Activated CD4-positive, alpha-beta T cell treated with anti-CD3 and anti-CD28 coated beads, Interleukin-2, amount 10 ng/mL, durations not matched to agents 24 days and 14 days (primary cell): ENCODE data around the gene BEND5. TPM values are rescaled to one million over a fixed set of nuclear protein-coding genes. Genes with fewer than 3 reads are reported as not detected.

Source experiments
- DNase-seq: peaks from one replicate; pipeline ENCODE4 v3.0.0; 2022
- H3K27ac Mint-ChIP-seq: one replicate; pipeline ENCODE4 v1.8.0; 2022; ENCODE audit warnings: mild to moderate bottlenecking, mixed read lengths
- H3K27me3 Mint-ChIP-seq: one replicate; pipeline ENCODE4 v1.8.0; 2022; ENCODE audit warnings: mixed read lengths
- H3K36me3 Mint-ChIP-seq: one replicate; pipeline ENCODE4 v1.8.0; 2022; ENCODE audit warnings: low read depth, mild to moderate bottlenecking, mixed read lengths
- H3K4me1 Mint-ChIP-seq: one replicate; pipeline ENCODE4 v1.8.0; 2021; ENCODE audit warnings: mixed read lengths
- H3K4me3 Mint-ChIP-seq: one replicate; pipeline ENCODE4 v1.8.0; 2022; ENCODE audit warnings: mild to moderate bottlenecking, moderate library complexity, mixed read lengths
- H3K9me3 Mint-ChIP-seq: one replicate; pipeline ENCODE4 v1.8.0; 2021; ENCODE audit warnings: mixed read lengths
- intact Hi-C: fragments of 100-400 bp; cut with micrococcal nuclease; formaldehyde crosslinking; loops from one replicate; pipeline ENCODE4 v1.15.1; 2023
- total RNA-seq: library from RNA; stranded (reverse); gene quantifications from 2 replicates; pipeline ENCODE4 v1.2.3, GENCODE V29; 2022

Gene BEND5
- total RNA-seq, 1 donor from 2014 or later: 11.5 TPM

DNA sequence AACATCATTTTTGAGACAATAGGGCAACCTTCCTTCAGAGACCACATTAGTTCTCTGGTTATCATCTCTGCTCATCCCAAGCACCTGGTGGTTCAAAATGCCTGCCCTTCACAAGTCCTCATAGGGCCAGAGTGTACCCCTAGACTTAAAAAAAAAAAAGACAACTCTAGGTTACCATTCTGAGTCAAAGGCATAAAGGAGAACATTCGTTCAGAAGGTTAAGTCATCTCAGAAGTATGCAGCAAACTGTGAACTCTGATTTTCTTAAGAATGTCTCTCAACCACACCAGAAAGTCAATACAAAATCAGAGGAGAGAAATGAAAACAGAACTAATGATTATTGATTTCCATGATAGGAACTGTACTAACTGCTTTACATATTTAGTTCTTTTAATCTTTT is 9.2 kb upstream of the BEND5 start:
- Mint-ChIP-seq H3K4me1 (peaks cover 22% of the 10 kb centered on the region), H3K9me3 (peaks cover 7% of the 10 kb centered on the region), H3K27me3 (no peaks in the 10 kb centered on the region), H3K4me3 (no peak overlapping the region), H3K36me3 (no peaks in the 10 kb centered on the region), H3K27ac (peak overlapping the region; percentile 71)
- DNase-seq: no peak
- intact Hi-C loops: loop anchor here (1.0 kb wide), 1 partner anchor 10 kb away; the partner anchor contains the start of gene BEND5

- Mint-ChIP-seq H3K4me3 (no peak overlapping the region), H3K27me3 (peaks cover 1% of the 10 kb centered on the region), H3K9me3 (peaks cover 7% of the 10 kb centered on the region), H3K27ac (no peak overlapping the region), H3K4me1 (peaks cover 7% of the 10 kb centered on the region), H3K36me3 (no peaks in the 10 kb centered on the region)
- DNase-seq: no peak
- intact Hi-C loops: no loop called here
Measured at GRCh38 chr1:48784301-48784700, 7.6 kb upstream of the BEND5 start.

GRCh38 chr1:48777219-48777895 is 666 bp upstream of the BEND5 start:
- Mint-ChIP-seq H3K27me3 (peaks cover 1% of the 10 kb centered on the region), H3K9me3 (no peaks in the 10 kb centered on the region), H3K4me1 (peaks cover 25% of the 10 kb centered on the region), H3K36me3 (peaks cover 5% of the 10 kb centered on the region), H3K4me3 (peak overlapping the region; percentile 79), H3K27ac (peak overlapping the region; percentile 62)
- intact Hi-C loops: loop anchor here (5.0 kb wide), 1 partner anchor 40 kb away; no protein-coding TSS in a partner anchor
- DNase-seq: no peak

GRCh38 chr1:48775831-48776392 is 779 bp downstream of the BEND5 start:
- peaks cover 14% of the 10 kb centered on the region for H3K36me3 Mint-ChIP-seq
- H3K4me3 Mint-ChIP-seq: peak overlapping the region; percentile 85
- H3K9me3 Mint-ChIP-seq: no peaks in the 10 kb centered on the region
- DNase-seq: peak; percentile 61
- H3K27me3 Mint-ChIP-seq: peaks cover 1% of the 10 kb centered on the region
- peak overlapping the region; percentile 80 for H3K27ac Mint-ChIP-seq
- intact Hi-C loops: loop anchor here (1.0 to 5.0 kb wide), 2 partner anchors 10 to 41 kb away; no protein-coding TSS in a partner anchor
- peaks cover 30% of the 10 kb centered on the region for H3K4me1 Mint-ChIP-seq

DNA sequence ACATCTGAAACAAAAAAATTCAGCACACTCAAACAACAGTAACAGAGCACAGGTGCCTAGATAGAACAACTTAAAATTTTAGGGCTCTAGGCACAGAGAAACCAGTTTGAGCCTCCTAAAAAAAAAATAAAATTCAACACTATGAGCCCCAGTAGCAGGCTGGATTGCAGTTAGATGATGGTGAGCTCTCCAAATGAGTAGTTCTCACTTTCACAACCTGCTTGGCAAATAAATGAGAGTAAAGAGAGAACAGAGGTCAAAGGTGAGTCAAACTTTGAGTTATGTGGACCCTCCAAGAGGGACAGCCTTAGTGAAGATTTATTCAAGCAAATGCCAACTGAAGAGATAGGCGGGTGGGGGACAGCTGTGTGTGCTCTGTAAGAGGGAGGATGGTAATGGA is 3.6 kb downstream of the BEND5 start:
- no peaks in the 10 kb centered on the region for H3K9me3 Mint-ChIP-seq
- peaks cover 15% of the 10 kb centered on the region for H3K36me3 Mint-ChIP-seq
- peaks cover 40% of the 10 kb centered on the region for H3K4me1 Mint-ChIP-seq
- peak overlapping the region; percentile 54 for H3K27ac Mint-ChIP-seq
- no peak for DNase-seq
- no peaks in the 10 kb centered on the region for H3K27me3 Mint-ChIP-seq
- intact Hi-C loops: no loop called here
- no peak overlapping the region for H3K4me3 Mint-ChIP-seq

DNA sequence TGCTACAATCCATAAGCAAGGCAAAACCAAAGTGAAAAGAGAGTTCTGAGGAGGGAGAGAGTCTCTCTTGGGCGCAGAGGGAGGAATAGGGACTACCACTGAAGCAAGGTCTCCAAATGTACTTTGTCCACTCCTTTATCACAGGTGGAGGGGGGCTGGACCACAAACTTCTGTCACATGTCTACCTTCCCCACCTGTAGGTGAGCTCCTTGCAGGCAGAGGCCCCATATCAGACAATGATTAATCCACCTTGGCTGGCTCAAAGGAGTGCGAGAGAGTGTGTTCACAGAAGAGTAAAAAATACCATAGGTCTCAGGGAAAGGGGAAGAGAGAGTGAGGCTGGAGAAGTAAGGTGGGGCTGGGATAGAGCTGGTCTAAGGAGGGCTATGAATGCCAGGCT is 4.5 kb downstream of the BEND5 start:
- DNase-seq: no peak
- intact Hi-C loops: no loop called here
- no peak overlapping the region for H3K27ac Mint-ChIP-seq
- H3K27me3 Mint-ChIP-seq: no peaks in the 10 kb centered on the region
- no peak overlapping the region for H3K4me3 Mint-ChIP-seq
- H3K36me3 Mint-ChIP-seq: peaks cover 18% of the 10 kb centered on the region
- H3K9me3 Mint-ChIP-seq: no peaks in the 10 kb centered on the region
- peaks cover 37% of the 10 kb centered on the region for H3K4me1 Mint-ChIP-seq

DNA sequence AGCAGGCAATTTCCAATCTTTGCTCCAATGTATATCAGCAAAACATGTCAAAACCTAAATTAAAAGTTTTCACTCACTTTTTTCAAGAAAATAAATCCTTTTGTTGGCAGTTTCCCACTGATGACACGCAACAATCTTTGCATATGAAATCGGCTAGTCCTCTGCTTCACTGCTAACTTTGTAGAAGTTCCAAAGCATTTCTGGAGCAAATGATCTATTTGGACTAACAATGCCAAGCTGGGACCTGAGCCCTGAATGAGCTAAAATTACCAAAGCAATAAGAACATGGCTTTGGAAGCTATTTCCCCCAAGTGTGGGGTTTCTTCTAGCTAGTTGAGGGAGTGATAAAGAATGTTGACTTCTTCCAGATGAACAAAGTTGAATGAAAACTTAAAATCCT is 5.1 kb downstream of the BEND5 start:
- Mint-ChIP-seq H3K4me3 (no peak overlapping the region), H3K4me1 (peaks cover 34% of the 10 kb centered on the region), H3K9me3 (no peaks in the 10 kb centered on the region), H3K36me3 (peaks cover 19% of the 10 kb centered on the region), H3K27ac (no peak overlapping the region), H3K27me3 (no peaks in the 10 kb centered on the region)
- intact Hi-C loops: no loop called here
- no peak for DNase-seq

DNA sequence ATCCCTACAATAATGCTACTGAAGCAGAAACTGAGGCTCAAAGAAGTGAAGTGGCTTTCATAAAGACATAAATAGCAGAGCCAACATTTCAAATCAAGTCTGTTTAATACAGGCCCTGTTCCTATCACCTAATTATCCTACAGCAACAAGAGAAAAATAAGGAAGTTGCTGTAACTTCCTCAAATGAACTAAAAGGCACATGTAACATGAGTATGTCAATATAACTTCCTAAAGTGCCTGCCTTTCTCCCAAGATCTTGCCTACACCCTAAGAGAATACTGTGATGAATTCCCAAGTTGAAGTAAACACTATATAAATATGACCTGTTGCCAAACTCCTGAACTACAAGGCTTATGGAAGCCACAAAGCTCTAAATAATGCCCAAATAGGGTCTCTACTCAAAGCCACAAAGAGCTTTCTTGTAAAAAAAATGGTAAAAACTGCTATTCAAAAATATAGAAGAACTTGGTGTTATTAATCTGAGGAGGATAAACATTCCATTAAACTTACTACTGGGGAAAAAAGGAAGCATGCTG is 8.6 kb downstream of the BEND5 start:
- H3K4me3 Mint-ChIP-seq: no peak overlapping the region
- intact Hi-C loops: no loop called here
- H3K36me3 Mint-ChIP-seq: peaks cover 28% of the 10 kb centered on the region

GRCh38 chr1:48765335-48765734 is 11.4 kb downstream of the BEND5 start:
- no peak overlapping the region for H3K27ac Mint-ChIP-seq
- intact Hi-C loops: no loop called here
- no peak for DNase-seq
- H3K9me3 Mint-ChIP-seq: peaks cover 4% of the 10 kb centered on the region
- no peak overlapping the region for H3K4me3 Mint-ChIP-seq
- H3K36me3 Mint-ChIP-seq: peaks cover 23% of the 10 kb centered on the region
- H3K27me3 Mint-ChIP-seq: no peaks in the 10 kb centered on the region
- peaks cover 11% of the 10 kb centered on the region for H3K4me1 Mint-ChIP-seq

More for the DNA sequence above, 8.6 kb downstream of the BEND5 start:
- Mint-ChIP-seq H3K4me1 (peaks cover 20% of the 10 kb centered on the region), H3K27me3 (no peaks in the 10 kb centered on the region), H3K27ac (no peak overlapping the region), H3K9me3 (no peaks in the 10 kb centered on the region)
- no peak for DNase-seq

GRCh38 chr1:48761986-48762385 is 14.7 kb downstream of the BEND5 start:
- peaks cover 15% of the 10 kb centered on the region for H3K4me1 Mint-ChIP-seq
- no peak overlapping the region for H3K27ac Mint-ChIP-seq
- peaks cover 4% of the 10 kb centered on the region for H3K9me3 Mint-ChIP-seq
- no peak overlapping the region for H3K4me3 Mint-ChIP-seq
- no peak for DNase-seq
- H3K27me3 Mint-ChIP-seq: no peaks in the 10 kb centered on the region
- intact Hi-C loops: no loop called here
- H3K36me3 Mint-ChIP-seq: peaks cover 38% of the 10 kb centered on the region

- H3K27me3 Mint-ChIP-seq: no peaks in the 10 kb centered on the region
- H3K9me3 Mint-ChIP-seq: peaks cover 4% of the 10 kb centered on the region
- peaks cover 40% of the 10 kb centered on the region for H3K36me3 Mint-ChIP-seq
- no peak overlapping the region for H3K27ac Mint-ChIP-seq
- peaks cover 18% of the 10 kb centered on the region for H3K4me1 Mint-ChIP-seq
- intact Hi-C loops: no loop called here
- no peak overlapping the region for H3K4me3 Mint-ChIP-seq
- no peak for DNase-seq
Measured at GRCh38 chr1:48761411-48761810, 15.3 kb downstream of the BEND5 start.

GRCh38 chr1:48760857-48761256 is 15.8 kb downstream of the BEND5 start:
- DNase-seq: no peak
- Mint-ChIP-seq H3K27me3 (no peaks in the 10 kb centered on the region), H3K9me3 (peaks cover 4% of the 10 kb centered on the region), H3K27ac (no peak overlapping the region), H3K4me3 (no peak overlapping the region), H3K4me1 (peaks cover 18% of the 10 kb centered on the region), H3K36me3 (peaks cover 39% of the 10 kb centered on the region)
- intact Hi-C loops: no loop called here

DNA sequence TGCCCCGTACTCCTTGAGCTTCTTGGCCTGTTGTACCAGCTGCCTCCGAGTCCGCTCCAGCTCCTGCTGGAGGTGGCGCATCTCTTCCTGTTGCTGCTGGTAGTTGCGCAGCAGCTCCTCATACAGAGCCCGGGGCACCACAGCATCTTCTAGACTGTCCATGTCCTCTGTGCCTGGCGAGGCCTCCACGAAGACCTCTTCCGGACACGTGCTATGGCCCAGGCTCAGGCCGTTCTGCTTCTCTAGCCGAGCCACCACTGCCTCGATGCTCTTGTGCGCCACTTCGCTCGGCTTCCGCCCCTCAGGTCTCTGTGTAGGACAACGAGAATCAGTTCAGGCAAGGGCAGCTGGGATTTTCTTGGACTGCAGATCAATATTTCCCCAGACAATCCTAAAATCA is 17.7 kb downstream of the BEND5 start:
- Mint-ChIP-seq H3K36me3 (peaks cover 43% of the 10 kb centered on the region), H3K27me3 (no peaks in the 10 kb centered on the region), H3K9me3 (peaks cover 4% of the 10 kb centered on the region), H3K27ac (no peak overlapping the region), H3K4me3 (no peak overlapping the region), H3K4me1 (peaks cover 18% of the 10 kb centered on the region)
- no peak for DNase-seq
- intact Hi-C loops: no loop called here

- peaks cover 18% of the 10 kb centered on the region for H3K4me1 Mint-ChIP-seq
- H3K9me3 Mint-ChIP-seq: peaks cover 4% of the 10 kb centered on the region
- no peaks in the 10 kb centered on the region for H3K27me3 Mint-ChIP-seq
- H3K4me3 Mint-ChIP-seq: no peak overlapping the region
- peaks cover 41% of the 10 kb centered on the region for H3K36me3 Mint-ChIP-seq
- DNase-seq: no peak
- peak overlapping the region; percentile 26 for H3K27ac Mint-ChIP-seq
- intact Hi-C loops: no loop called here
Measured at GRCh38 chr1:48757363-48757762, 19.3 kb downstream of the BEND5 start.
